ENCODE results near the gene MYO5B.

Gene MYO5B

DNA sequence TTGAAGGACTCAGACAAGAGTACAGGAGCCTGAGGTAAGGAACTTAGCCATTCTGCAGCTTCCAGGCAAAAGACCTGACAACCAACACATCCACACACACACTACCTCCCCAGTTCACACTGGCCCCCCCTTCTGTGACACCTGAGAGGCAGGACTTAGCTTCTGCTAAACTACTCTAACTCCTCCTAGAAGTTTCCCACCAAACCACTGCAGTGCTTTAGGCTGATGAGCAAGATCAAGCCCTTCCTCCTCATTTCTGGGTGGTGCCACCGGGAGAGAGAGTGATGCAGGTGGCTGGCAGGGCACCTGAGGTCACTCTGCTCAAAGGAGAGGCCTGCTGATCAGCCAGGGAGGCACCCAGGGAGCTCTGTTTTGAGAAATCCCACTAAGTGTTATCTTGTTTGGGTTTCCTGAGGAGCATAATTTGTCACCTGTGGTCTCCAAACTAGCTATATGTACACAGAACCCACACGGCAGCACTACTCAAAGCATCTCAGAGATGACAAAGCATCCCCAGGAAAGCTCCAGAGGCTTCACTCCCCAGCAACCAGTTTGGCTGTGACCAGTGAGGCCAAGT lies 188.4 kb downstream of the MYO5B start:
- DNase-seq, result no peak

DNA sequence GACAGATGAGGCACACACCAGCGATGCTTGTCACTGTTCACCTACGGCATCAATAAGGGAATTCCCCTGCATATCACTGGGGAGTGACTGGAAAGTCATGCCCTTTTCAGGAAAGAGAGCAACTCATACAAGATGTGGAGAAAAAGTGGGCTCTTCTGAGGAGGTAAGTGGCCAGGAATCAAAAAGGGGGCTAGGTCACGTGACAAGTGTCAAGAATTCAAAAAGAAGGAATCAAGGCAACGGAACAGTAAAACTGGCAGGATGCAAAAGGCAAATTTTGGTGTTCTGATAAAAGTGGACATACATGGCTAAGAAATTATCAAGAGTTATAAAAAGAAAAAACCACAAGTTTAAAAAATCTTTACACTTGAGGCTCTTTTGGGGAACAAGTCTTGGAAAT lies 190.9 kb downstream of the MYO5B start:
- DNase-seq, result no peak

DNA sequence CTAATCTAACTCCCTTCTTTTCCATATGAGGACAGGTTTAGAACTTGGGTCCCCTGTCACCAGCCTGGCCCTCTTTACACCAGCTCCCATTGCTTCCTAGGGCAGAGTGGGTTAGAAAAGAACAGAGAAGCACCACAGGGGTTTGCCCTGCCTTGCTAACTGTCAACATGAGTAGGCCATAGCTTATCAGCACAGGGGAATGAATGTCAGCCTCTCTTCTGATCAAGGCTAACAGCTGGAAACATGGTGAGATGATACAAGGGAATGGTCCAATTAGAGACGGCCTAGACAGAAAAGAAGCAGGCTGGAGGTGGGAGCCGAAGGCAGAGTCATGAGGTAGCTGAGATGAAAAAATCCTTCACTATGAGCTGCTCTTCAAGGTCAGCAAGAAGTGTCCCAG lies 192.2 kb downstream of the MYO5B start:
- DNase-seq, result no peak

- no peak for DNase-seq
Measured at GRCh38 chr18:50000227-50000626, 194.7 kb downstream of the MYO5B start.

- DNase-seq, result no peak
Measured at GRCh38 chr18:49999128-49999527, 195.8 kb downstream of the MYO5B start.

GRCh38 chr18:49997558-49997957 lies 197.4 kb downstream of the MYO5B start:
- DNase-seq, result no peak

GRCh38 chr18:49994410-49994809 lies 200.5 kb downstream of the MYO5B start:
- DNase-seq, result no peak

DNA sequence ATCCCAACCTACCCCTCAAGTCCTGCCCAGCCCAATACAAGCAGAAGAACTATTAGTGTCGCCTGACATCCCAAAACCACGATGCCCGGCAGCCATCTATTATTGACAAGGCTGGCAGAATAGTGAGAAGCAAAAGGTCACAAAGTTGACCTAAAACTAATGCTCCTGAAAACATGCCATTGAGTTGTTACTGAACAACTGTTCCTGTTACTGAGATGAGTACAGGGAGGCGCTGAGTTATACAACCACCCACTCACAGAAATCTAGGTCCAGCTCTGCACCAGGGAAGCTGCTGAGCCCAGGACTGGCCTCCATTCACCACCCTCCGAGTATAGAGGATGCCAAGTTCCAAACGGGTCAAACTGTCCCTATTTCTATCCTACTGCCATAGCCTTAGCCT lies 201.6 kb downstream of the MYO5B start:
- no peak for DNase-seq

DNA sequence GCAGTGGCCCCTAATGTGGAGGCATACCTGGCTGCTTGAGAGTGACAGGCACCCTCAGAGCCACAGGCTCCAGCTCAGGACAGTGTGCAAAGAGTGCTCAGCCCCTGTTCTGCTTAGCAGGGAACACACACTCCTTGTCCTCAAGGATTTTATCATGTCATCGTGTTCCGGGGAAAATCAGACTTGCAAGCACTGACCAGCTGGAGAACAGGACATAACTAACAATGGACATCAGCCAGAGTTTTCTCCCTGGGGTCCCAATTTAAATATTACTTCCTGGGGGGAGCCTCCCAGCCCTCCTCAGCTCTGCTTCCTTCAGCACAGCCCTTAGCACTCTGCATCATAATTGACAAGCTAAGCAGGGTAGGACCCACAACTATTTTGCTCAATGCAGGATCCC lies 206.2 kb downstream of the MYO5B start:
- no peak for DNase-seq

DNA sequence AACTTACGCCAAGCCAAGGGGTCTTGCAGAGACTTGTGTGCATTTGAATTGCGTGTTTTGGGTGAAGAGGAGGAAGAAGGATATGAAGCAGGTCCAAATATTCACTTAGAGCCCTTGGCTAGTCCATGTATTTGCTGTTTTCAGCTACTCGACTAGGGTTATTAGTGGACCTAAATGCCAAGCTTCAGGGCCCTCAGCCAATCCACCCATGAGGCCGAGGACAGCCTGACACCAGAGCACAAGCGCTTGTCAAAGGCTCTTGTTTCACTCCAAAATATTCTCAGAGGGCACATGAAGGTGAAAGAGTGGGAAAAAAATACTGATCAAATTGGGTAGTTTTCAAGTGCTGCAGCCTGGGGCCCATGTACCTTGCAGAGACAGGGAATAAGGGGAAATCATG lies 206.8 kb downstream of the MYO5B start:
- DNase-seq, result no peak

DNA sequence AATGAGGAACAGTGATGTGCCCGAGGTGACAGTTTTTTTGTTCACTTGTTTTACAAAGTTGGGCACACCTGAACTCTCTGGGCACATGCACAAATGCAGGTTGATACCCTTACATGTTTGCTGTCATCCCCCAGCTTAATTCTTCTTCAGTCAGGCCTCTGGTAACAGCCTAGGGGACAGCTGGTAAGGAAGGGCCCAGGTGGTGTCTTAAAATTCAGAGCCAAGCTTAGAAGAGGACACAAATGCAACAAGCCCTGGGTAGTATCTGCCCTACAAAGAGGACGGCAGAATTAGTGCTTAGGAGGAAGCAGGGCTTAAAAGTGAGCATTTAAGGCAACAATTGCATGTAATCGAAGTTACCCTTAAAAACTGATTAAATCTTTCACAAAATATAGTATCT lies 209.7 kb downstream of the MYO5B start:
- no peak for DNase-seq

- no peak for DNase-seq
Measured at GRCh38 chr18:49980896-49981295, 214.1 kb downstream of the MYO5B start.

- DNase-seq, result no peak
Measured at GRCh38 chr18:49976795-49977560, 218.0 kb downstream of the MYO5B start.

GRCh38 chr18:49976001-49976400 lies 218.9 kb downstream of the MYO5B start:
- no peak for DNase-seq

- DNase-seq, result no peak
Measured at GRCh38 chr18:49974079-49974478, 220.9 kb downstream of the MYO5B start.

DNA sequence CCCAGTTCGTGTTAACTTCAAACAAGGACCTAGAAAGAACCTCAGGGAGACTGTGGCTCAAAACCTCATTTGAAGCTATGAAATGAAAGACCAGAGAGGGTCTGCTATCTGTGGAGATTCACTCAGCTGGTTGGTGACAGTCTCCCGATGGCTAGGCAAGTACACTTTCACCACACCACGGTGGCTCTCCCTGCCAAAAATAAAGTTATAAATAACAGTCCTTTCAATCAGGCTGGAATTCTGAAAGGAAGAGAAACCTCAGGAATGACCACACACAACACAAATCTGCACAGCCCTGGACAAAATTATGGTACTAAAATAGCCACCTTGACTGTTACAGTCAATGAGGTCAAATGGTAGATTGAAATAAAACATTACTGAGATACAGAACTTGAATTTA lies 221.4 kb downstream of the MYO5B start:
- DNase-seq, result no peak

DNA sequence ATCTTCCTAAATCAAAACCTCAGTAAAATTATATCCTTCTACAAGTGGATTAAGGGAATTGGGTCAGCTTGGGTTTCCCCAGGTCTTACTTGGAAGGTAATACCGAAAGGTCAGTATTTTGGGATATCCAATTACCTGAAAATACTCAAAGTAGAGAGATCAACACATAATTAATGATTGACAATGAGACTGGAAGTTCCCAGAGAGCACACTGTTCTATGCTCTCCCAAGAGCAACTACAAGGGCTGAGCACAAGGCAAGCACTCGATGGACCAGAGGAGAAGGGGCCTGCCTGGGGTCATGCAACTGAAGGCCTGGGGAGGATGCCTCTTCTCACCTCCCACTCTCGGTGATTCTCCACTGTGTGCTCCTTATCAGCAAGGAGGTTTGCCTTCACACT lies 222.4 kb downstream of the MYO5B start:
- DNase-seq, result no peak

GRCh38 chr18:49971462-49971861 lies 223.5 kb downstream of the MYO5B start:
- DNase-seq, result no peak

GRCh38 chr18:49970319-49970718 lies 224.6 kb downstream of the MYO5B start:
- no peak for DNase-seq

DNA sequence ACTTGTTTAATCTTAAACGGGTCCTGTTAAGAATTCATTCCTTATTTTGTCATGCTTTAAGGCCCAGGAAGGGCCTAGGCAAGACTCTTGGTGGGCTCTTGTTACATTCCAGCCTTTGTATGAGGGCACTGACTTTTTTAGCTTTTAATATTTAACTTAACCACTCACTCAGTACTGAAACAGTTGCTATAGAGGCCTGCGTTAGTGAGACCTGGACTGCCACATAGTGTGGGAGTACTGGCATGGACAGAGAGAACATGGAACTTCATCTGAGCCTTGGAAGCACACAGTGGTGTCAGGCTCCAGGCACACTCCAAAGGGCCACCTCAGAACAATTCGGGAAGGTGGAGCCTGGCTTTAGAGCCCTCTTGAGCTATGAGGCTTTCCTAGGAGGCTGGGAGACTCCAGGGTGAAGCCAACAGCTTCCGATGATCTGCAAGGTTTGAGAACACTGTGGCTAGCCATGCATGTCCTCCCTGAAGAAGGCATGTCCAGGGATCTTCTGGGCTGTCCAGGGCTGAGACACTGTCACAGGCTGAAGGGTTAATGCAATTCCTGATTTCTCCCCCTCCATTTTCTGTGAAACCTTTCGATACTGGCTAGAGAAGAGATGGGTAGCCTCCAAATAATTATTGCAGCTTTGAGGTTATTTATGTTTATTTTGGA lies 226.2 kb downstream of the MYO5B start:
- DNase-seq, result no peak

GRCh38 chr18:49967636-49968313 lies 227.2 kb downstream of the MYO5B start:
- no peak for DNase-seq

DNA sequence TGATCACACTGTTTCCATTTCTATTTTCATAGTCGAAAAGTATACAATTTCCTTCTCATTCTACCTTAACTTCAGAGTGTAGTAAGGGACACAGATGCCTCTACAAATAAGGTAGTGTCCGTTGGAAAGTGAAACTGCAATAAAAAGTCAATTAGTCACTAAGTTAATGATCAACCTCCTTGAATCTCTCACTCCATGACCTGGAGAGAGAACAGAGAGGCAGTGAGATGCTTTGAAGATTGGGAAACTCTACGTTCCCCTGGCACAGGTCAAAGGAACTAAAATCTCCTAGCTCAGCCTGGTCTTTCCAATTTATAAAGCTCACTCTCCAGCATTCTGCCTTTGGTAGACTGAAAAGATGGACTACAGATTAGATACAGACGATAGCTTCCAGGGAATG lies 227.8 kb downstream of the MYO5B start:
- DNase-seq, result no peak

DNA sequence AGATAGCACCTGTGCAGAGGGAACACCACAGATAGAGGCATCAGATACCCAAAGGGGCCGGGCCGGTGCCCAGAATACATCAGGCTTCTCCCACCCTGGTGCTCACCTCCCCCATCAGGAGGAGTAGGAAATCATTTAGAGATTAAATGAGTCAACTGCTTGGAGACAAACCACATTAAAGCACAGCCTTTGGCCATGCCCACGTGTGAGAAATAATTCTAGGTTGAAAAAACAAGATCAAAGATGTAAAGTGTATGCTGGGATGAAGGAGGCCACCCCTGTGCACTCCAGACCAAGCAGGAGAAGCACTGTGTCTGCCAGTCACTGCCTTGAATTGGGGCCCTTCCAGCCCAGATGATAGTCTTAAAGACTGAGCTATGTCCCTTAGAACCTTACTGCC lies 228.9 kb downstream of the MYO5B start:
- no peak for DNase-seq

GRCh38 chr18:49963217-49963616 lies 231.7 kb downstream of the MYO5B start:
- no peak for DNase-seq
